ENCODE data around the gene GAST. TPM values are rescaled to one million over a fixed set of nuclear protein-coding genes. Genes with fewer than 3 reads are reported as not detected.

GAST gene
- total and polyA plus RNA-seq, 2 of the 13 experiments (the other 11 are each of a cell fraction or from before 2014, with no cell fraction given), result 0.32 to 0.42 TPM

- TF ChIP-seq, protein P1, sequence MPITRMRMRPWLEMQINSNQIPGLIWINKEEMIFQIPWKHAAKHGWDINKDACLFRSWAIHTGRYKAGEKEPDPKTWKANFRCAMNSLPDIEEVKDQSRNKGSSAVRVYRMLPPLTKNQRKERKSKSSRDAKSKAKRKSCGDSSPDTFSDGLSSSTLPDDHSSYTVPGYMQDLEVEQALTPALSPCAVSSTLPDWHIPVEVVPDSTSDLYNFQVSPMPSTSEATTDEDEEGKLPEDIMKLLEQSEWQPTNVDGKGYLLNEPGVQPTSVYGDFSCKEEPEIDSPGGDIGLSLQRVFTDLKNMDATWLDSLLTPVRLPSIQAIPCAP (CRISPR knock-in tag; IDR thresholded peaks at IDR 0.05; ENCODE audit: low read depth), result 0 out of 2 replicates have a peak, but pooled peaks have one; percentile 6
- TF ChIP-seq ZNF275 (CRISPR knock-in tag; IDR thresholded peaks at IDR 0.05; ENCODE audit: borderline replicate concordance) (no peak), ZNF570 (CRISPR knock-in tag; IDR thresholded peaks at IDR 0.05; ENCODE audit: borderline replicate concordance) (no peak), ZNF326 (CRISPR knock-in tag; IDR thresholded peaks at IDR 0.05; ENCODE audit: borderline replicate concordance) (no peak), NRL (CRISPR knock-in tag; IDR thresholded peaks at IDR 0.05; ENCODE audit: borderline replicate concordance) (peak; percentile 58; the same call in 1 of the 2 replicates), ZNF766 (CRISPR knock-in tag; IDR thresholded peaks at IDR 0.05; ENCODE audit: borderline replicate concordance) (no peak), ZNF18 (CRISPR knock-in tag; IDR thresholded peaks at IDR 0.05; ENCODE audit: insufficient replicate concordance) (no peak), CBX2 (IDR thresholded peaks at IDR 0.05; ENCODE audit: low read depth, low read length) (no peak), CBX2 (CRISPR knock-in tag; IDR thresholded peaks at IDR 0.05; ENCODE audit: low read depth) (no peak), ZBED4 (CRISPR knock-in tag; IDR thresholded peaks at IDR 0.05; ENCODE audit: borderline replicate concordance) (no peak), KAT7 (CRISPR knock-in tag; IDR thresholded peaks at IDR 0.05; ENCODE audit: borderline replicate concordance) (peak; percentile 86), ZNF441 (CRISPR knock-in tag; IDR thresholded peaks at IDR 0.05; ENCODE audit: borderline replicate concordance) (peak; percentile 33; the same call in 1 of the 2 replicates), ZNF720 (CRISPR knock-in tag; IDR thresholded peaks at IDR 0.05) (no peak), ZNF350 (CRISPR knock-in tag; IDR thresholded peaks at IDR 0.05; ENCODE audit: borderline replicate concordance, low read depth) (peak; percentile 66; the same call in 1 of the 2 replicates)
- TF ChIP-seq, protein P2, sequence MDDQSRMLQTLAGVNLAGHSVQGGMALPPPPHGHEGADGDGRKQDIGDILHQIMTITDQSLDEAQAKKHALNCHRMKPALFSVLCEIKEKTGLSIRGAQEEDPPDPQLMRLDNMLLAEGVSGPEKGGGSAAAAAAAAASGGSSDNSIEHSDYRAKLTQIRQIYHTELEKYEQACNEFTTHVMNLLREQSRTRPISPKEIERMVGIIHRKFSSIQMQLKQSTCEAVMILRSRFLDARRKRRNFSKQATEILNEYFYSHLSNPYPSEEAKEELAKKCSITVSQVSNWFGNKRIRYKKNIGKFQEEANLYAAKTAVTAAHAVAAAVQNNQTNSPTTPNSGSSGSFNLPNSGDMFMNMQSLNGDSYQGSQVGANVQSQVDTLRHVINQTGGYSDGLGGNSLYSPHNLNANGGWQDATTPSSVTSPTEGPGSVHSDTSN (CRISPR knock-in tag; IDR thresholded peaks at IDR 0.05; ENCODE audit: borderline replicate concordance), result no peak
These were observed 46.4 kb upstream of the GAST start (continued) for GRCh38 chr17:41665566-41666236.

Data from HepG2 (cell line).